Peyer's patch (tissue), 4 donors: Measurements from ENCODE around the gene KRT7. TPM values are rescaled to one million over a fixed set of nuclear protein-coding genes. Genes with fewer than 3 reads are reported as not detected.

Source experiments
- DNase-seq, 3 donors: peaks; one replicate each; pipeline ENCODE4 v3.0.0-alpha.2; 2017 to 2019
- H3K27ac ChIP-seq, 4 donors: fragments of 200-600 bp; sonication (generic); one replicate each; pipeline ENCODE4 v1.5.1; 2016 to 2019
- H3K27me3 ChIP-seq, 2 donors: fragments of 200-600 bp; sonication (generic); one replicate each; pipeline ENCODE4 v1.5.1; 2019
- H3K36me3 ChIP-seq, 3 donors: fragments of 200-600 bp; sonication (generic); one replicate each; pipeline ENCODE4 v1.5.1; 2016 to 2019
- H3K4me1 ChIP-seq, 4 donors: fragments of 200-600 bp; sonication (generic); one replicate each; pipeline ENCODE4 v1.5.1; 2016 to 2019
- H3K4me3 ChIP-seq, 4 donors: fragments of 200-600 bp; sonication (generic); 1 replicate in 3 of 4; 2 replicates in 1 of 4; pipeline ENCODE4 v1.5.1; 2016 to 2019; ENCODE audit warnings: mild to moderate bottlenecking in 1 of 4
- H3K9me3 ChIP-seq, 4 donors: fragments of 200-600 bp; sonication (generic); one replicate each; pipeline ENCODE4 v1.5.1; 2016 to 2019; ENCODE audit warnings: mild to moderate bottlenecking in 1 of 4
- POLR2A ChIP-seq, 2 donors: fragments of 450-650 bp; IDR thresholded peaks; one replicate each; pipeline ENCODE4 v1.5.1; 2017; ENCODE audit warnings: antibody characterized with exemption in 2 of 2, mild to moderate bottlenecking in 2 of 2, moderate library complexity in 2 of 2
- total RNA-seq, 4 donors: library from RNA; depleted of rRNA; stranded (reverse); fragments of >200 nt; gene quantifications; one replicate each; pipeline ENCODE4 v1.1.0, GENCODE V29; 2016
- TF ChIP-seq, protein P1 (sequence below), 6 experiments: fragments of 450-650 bp in 4 of 6; fragments of 200-600 bp in 2 of 6; sonication (generic) in 1 of 6; IDR thresholded peaks; one replicate each; pipeline ENCODE4 v1.5.1; 2017 to 2019; ENCODE audit warnings: antibody characterized with exemption in 6 of 6, mild to moderate bottlenecking in 3 of 6, moderate library complexity in 1 of 6

Gene KRT7
- total RNA-seq, 4 donors from 2014 or later: 0.67 to 1.2 TPM; not detected in 2

DNA sequence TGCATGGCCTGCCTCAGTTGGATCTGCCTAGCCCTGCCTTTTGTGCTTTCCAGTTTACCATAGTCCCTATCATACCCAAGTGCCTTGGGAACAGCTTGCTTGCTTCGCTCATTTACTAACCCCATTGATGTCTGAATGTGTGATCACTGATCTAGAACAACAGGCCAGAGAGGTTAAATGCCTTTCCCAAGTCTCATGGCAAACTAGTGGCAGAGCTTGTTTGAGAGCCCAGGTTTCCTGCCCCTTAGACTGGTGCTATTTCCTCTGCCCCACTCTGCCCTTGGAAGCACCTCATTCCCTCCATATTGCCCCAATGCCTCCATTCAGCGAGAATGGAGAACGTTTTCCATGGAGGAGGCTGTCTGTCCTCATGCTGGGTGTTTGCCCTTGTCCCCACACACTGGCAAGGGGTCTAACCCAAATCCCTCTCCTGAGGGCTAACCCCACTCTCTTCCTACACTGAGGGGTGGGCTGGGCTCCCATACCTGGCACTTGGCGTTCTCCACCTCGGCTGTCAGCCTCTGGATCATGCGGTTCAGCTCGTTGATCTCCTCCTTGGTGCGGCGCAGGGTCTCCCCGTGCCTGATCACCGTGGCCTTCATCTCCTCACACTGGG lies 19.8 kb downstream of the KRT7 start:
- TF ChIP-seq, protein P1, sequence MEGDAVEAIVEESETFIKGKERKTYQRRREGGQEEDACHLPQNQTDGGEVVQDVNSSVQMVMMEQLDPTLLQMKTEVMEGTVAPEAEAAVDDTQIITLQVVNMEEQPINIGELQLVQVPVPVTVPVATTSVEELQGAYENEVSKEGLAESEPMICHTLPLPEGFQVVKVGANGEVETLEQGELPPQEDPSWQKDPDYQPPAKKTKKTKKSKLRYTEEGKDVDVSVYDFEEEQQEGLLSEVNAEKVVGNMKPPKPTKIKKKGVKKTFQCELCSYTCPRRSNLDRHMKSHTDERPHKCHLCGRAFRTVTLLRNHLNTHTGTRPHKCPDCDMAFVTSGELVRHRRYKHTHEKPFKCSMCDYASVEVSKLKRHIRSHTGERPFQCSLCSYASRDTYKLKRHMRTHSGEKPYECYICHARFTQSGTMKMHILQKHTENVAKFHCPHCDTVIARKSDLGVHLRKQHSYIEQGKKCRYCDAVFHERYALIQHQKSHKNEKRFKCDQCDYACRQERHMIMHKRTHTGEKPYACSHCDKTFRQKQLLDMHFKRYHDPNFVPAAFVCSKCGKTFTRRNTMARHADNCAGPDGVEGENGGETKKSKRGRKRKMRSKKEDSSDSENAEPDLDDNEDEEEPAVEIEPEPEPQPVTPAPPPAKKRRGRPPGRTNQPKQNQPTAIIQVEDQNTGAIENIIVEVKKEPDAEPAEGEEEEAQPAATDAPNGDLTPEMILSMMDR (IDR thresholded peaks at IDR 0.05): no peak
- TF ChIP-seq POLR2A (IDR thresholded peaks at IDR 0.05): no peak
- Histone ChIP-seq H3K27ac (no peak overlapping the region), H3K27me3 (peaks cover 0 to 4% of the 10 kb centered on the region in 2 donors), H3K4me3 (no peak overlapping the region), H3K9me3 (no peaks in the 10 kb centered on the region), H3K4me1 (no peaks in the 10 kb centered on the region), H3K36me3 (no peaks in the 10 kb centered on the region)
- DNase-seq: no peak

DNA sequence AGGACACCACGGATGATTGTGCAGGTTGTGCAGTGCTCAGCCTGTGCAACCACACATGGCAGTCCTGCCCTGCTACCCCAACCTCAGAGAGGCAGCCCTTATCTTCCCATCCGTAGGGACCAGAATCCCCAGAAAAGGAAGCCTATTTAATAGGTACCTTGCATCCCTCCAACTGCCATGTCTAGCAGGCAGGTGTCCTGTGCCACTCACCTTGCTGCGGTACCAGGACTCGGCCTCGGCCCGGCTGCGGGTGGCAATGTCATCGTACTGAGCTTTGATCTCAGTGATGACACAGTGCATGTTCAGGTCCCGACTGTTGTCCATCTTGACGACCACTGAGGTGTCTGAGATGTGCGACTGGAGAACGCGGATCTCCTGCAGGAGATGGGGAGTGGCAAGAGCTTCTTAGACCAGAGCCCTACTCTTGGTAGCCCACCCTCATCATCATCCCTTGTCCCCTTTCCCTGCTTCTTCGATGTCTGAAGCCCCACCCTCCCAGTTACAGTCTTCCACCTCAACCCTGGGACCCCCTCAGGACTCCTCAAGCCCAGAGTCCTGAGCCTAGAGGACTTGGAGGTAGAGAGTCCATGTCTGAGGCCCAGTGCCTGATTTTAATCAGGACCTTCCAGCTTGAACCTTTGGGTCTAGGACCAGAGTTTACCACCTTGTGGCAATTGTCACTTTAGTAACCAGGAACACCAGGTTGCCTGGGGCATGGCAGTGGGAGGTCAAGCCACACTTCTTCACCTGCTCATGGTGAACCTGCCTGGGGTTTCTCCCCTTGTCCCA lies 20.5 kb downstream of the KRT7 start:
- H3K9me3 ChIP-seq: no peaks in the 10 kb centered on the region
- peaks cover 0 to 11% of the 10 kb centered on the region in 2 donors for H3K27me3 ChIP-seq
- no peak for TF ChIP-seq POLR2A (IDR thresholded peaks at IDR 0.05)
- TF ChIP-seq, protein P1 (IDR thresholded peaks at IDR 0.05): no peak
- DNase-seq: no peak
- H3K4me1 ChIP-seq: peaks cover 0 to 4% (median 1%) of the 10 kb centered on the region in 4 donors
- no peaks in the 10 kb centered on the region for H3K36me3 ChIP-seq
- no peak overlapping the region for H3K4me3 ChIP-seq
- H3K27ac ChIP-seq: no peak overlapping the region

DNA sequence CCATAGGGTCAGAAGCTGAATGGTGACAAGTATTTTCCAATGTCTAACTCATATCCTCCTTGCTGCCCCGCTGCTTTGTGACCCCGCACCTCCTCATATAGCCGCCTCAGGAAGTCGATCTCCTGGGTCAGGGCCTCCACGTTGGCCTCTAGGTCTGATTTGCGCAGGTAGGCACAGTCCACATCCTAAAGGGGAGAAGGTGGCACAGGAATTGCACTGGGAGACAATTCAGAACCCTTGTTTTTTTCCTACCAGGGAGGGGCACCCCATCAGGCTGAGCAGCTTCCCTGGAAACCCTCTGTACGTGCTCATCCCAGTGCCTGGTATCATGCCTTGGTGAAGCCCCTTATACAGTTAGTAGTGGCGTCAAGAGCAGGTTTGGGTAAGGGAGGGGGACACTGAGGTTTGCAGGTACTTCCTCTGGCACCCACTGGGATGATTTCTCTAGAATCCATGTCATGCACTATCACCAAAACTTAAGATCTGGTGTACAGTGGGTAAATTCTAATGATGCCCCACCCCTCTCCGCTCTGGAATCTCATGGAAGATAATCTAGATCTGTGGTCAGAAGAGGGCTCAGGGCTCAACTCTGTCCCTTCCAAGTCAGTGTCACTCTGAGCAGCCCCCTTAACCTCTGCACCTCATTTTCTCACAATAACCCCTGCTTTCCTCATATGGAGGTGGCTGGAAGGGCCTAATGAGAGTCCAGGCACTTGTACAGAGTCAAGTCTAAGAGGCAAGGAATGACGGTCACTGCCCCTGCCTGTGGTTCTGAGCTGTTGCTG lies 21.3 kb downstream of the KRT7 start:
- H3K4me3 ChIP-seq: no peak overlapping the region
- H3K36me3 ChIP-seq: no peaks in the 10 kb centered on the region
- TF ChIP-seq, protein P1 (IDR thresholded peaks at IDR 0.05): no peak
- TF ChIP-seq POLR2A (IDR thresholded peaks at IDR 0.05): no peak
- peaks cover 0 to 16% of the 10 kb centered on the region in 2 donors for H3K27me3 ChIP-seq
- peaks cover 0 to 7% (median 1%) of the 10 kb centered on the region in 4 donors for H3K4me1 ChIP-seq
- DNase-seq: no peak
- no peaks in the 10 kb centered on the region for H3K9me3 ChIP-seq
- H3K27ac ChIP-seq: no peak overlapping the region

DNA sequence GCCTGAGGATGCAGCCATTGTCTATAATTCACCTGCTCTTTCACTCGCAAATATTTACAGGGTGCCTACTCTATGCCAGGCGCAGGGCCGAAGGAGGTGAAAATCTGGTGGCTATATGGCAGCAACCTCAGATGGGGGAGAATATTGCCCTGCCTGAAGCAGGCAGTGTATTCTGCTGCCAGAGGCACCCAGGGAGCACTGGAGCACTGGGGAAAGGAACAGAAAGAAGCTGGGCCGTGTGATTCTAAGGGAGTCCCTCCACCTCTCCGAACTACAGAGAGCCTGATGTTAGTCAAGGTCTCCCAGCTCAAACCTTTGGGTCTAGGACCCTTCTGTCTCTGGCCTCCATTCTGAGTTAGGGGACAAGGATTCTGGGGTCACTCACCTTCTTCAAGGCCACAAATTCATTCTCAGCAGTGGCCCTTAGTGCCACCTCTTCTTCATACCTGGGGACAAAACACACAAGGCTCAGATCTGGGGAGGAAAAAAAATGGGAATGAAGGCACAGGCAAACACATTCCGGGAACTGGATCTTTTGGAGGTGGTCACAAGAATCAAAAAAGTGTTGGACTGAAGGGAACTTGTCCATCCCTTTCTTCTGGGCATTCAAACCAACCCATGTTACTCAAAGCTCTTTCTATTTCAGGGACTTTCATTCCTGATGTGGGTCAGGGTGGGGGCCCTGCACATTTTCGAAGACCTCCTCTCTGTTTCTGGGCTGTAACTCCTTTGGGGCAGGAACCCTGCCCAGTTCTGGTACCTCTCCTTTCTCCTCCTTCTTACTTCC lies 22.1 kb downstream of the KRT7 start:
- no peaks in the 10 kb centered on the region for H3K36me3 ChIP-seq
- DNase-seq: no peak
- no peak for TF ChIP-seq POLR2A (IDR thresholded peaks at IDR 0.05)
- TF ChIP-seq, protein P1 (IDR thresholded peaks at IDR 0.05): no peak
- no peaks in the 10 kb centered on the region for H3K9me3 ChIP-seq
- no peak overlapping the region for H3K4me3 ChIP-seq
- H3K27ac ChIP-seq: no peak overlapping the region
- peaks cover 0 to 7% (median 1%) of the 10 kb centered on the region in 4 donors for H3K4me1 ChIP-seq
- peaks cover 0 to 16% of the 10 kb centered on the region in 2 donors for H3K27me3 ChIP-seq
